Umbilical cord (tissue), 2 donors: ENCODE measurements around the gene AFF3. TPM values are rescaled to one million over a fixed set of nuclear protein-coding genes. Genes with fewer than 3 reads are reported as not detected.
"Not testable (repeated sequence)": the region's sequence is repeated elsewhere in the genome, so short reads cannot be mapped to it uniquely, and the experiment has no call there.

ENCODE experiments used
- DNase-seq: peaks from one replicate; pipeline ENCODE4 v3.0.0-alpha.2; 2015; ENCODE audit warnings: low spot score
- total RNA-seq: library from RNA; depleted of rRNA; stranded (reverse); fragments of >200 nt; gene quantifications from one replicate; pipeline ENCODE4 v1.2.3, GENCODE V29; 2014; ENCODE audit warnings: low replicate concordance; ENCODE audit not compliant: insufficient read depth

Gene AFF3
- total RNA-seq, 1 donor from 2014 or later = 22.1 TPM

- no peak for DNase-seq
Observed at GRCh38 chr2:99933894-99934650, 208.3 kb downstream of the AFF3 start.

- not testable (repeated sequence) for DNase-seq
Observed at GRCh38 chr2:99933491-99933890, 208.9 kb downstream of the AFF3 start.

- DNase-seq = no peak
Observed at GRCh38 chr2:99928470-99929053, 213.8 kb downstream of the AFF3 start.

GRCh38 chr2:99927690-99928207, 214.6 kb downstream of the AFF3 start:
- not testable (repeated sequence) for DNase-seq

- DNase-seq = no peak
Observed at GRCh38 chr2:99926986-99927385, 215.4 kb downstream of the AFF3 start.

- no peak for DNase-seq
Observed at GRCh38 chr2:99925960-99926359, 216.4 kb downstream of the AFF3 start.

- no peak for DNase-seq
Observed at GRCh38 chr2:99922664-99923063, 219.7 kb downstream of the AFF3 start.

- no peak for DNase-seq
Observed at GRCh38 chr2:99921903-99922302, 220.5 kb downstream of the AFF3 start.

GRCh38 chr2:99918389-99918788, 224.0 kb downstream of the AFF3 start:
- no peak for DNase-seq

- DNase-seq = no peak
Observed at GRCh38 chr2:99915108-99915675, 227.2 kb downstream of the AFF3 start.

GRCh38 chr2:99911736-99912135, 230.7 kb downstream of the AFF3 start:
- DNase-seq = no peak

GRCh38 chr2:99910902-99911301, 231.5 kb downstream of the AFF3 start:
- DNase-seq = no peak

GRCh38 chr2:99905636-99906035, 236.8 kb downstream of the AFF3 start:
- DNase-seq = no peak

GRCh38 chr2:99905025-99905424, 237.4 kb downstream of the AFF3 start:
- no peak for DNase-seq

GRCh38 chr2:99903981-99904380, 238.4 kb downstream of the AFF3 start:
- no peak for DNase-seq

- DNase-seq = peak; percentile 38
Observed at GRCh38 chr2:99900556-99900955, 241.8 kb downstream of the AFF3 start.

- no peak for DNase-seq
Observed at GRCh38 chr2:99899882-99900281, 242.5 kb downstream of the AFF3 start.

- DNase-seq = no peak
Observed at GRCh38 chr2:99899058-99899855, 243.1 kb downstream of the AFF3 start.

- DNase-seq = no peak
Observed at GRCh38 chr2:99898336-99899048, 243.9 kb downstream of the AFF3 start.

- no peak for DNase-seq
Observed at GRCh38 chr2:99891428-99891780, 251.0 kb downstream of the AFF3 start.
